ENCODE results near the gene PLK5.

- TF ChIP-seq CTCF (conservative IDR thresholded peaks at IDR 0.05; ENCODE audit: low read length): no peak
- TF ChIP-seq EZH2phosphoT487 (IDR thresholded peaks at IDR 0.05; ENCODE audit: borderline replicate concordance): no peak
Measured at GRCh38 chr19:1574354-1575136, 50.7 kb downstream of the PLK5 start.
